Activated T-helper 1 cell treated with anti-CD3 and anti-CD28 coated beads, Interleukin-12 subunit alpha, Interleukin-12 subunit beta, Interleukin-2, Interleukin-4 antibody, amounts not matched to agents 30 ng/mL and 10 ng/mL and 1 ng/mL, durations not matched to agents 14 hours and 24 hours and 36 hours (primary cell): ENCODE measurements around the gene PACSIN1. TPM values are rescaled to one million over a fixed set of nuclear protein-coding genes. Genes with fewer than 3 reads are reported as not detected.

ENCODE experiments used
- DNase-seq: peaks from one replicate; pipeline ENCODE4 v3.0.0; 2021; ENCODE audit warnings: low spot score
- H3K27ac Mint-ChIP-seq: one replicate; pipeline ENCODE4 v1.8.0; 2021; ENCODE audit warnings: mild to moderate bottlenecking, mixed read lengths
- H3K27me3 Mint-ChIP-seq: one replicate; pipeline ENCODE4 v1.8.0; 2022; ENCODE audit warnings: mild to moderate bottlenecking, moderate library complexity, mixed read lengths; ENCODE audit not compliant: insufficient read depth
- H3K36me3 Mint-ChIP-seq: one replicate; pipeline ENCODE4 v1.8.0; 2021; ENCODE audit warnings: low read depth, mixed read lengths
- H3K4me1 Mint-ChIP-seq: one replicate; pipeline ENCODE4 v1.8.0; 2021; ENCODE audit warnings: low read depth, mixed read lengths
- H3K4me3 Mint-ChIP-seq: one replicate; pipeline ENCODE4 v1.8.0; 2021; ENCODE audit warnings: mild to moderate bottlenecking, moderate library complexity, mixed read lengths
- H3K9me3 Mint-ChIP-seq: one replicate; pipeline ENCODE4 v1.8.0; 2021; ENCODE audit warnings: mixed read lengths
- intact Hi-C: fragments of 100-400 bp; cut with micrococcal nuclease; formaldehyde crosslinking; loops from one replicate; pipeline ENCODE4 v1.15.1; 2024
- total RNA-seq: library from RNA; stranded (reverse); gene quantifications from 2 replicates; pipeline ENCODE4 v1.2.3, GENCODE V29; 2022

Gene PACSIN1
- total RNA-seq, 1 donor from 2014 or later, result not detected

GRCh38 chr6:34555328-34555727, 89.5 kb downstream of the PACSIN1 start:
- no peak for DNase-seq
- Mint-ChIP-seq H3K36me3 (no peaks in the 10 kb centered on the region), H3K27ac (no peak overlapping the region)

DNA sequence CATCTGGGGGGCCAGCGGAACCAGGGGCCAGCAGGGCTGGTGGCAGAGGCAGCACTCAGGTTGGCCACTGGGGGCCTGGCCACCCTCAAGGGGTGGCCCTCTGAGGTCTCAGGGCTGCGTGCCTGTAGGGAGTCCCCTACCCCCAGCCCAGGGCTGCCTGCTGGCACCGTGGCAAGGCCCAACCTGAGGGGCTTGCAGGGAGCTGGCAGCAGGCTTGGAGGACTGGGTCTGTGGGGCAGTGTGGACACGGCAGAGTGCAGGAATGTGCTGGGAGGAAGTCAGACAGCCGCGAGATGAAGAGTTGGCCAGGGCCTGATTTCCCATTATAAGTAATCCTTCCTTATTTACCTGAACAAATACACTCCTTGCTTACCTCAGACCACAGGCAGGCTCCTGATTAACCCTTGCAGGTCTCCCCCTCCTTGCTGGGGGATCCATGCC, 90.2 kb downstream of the PACSIN1 start, which contains the start of gene SPDEF:
Gene SPDEF, minus strand, starts transcription at position 299 of the 441 bp plus-strand sequence. CDS start 11,874 bp downstream, outside the sequence.
- DNase-seq, result no peak
- H3K4me1 Mint-ChIP-seq, result peaks cover 5% of the 10 kb centered on the region
- intact Hi-C loops, result no loop called here

More at GRCh38 chr6:34555328-34555727, 89.5 kb downstream of the PACSIN1 start:
- Mint-ChIP-seq H3K27me3 (no peaks in the 10 kb centered on the region), H3K9me3 (no peaks in the 10 kb centered on the region), H3K4me1 (peaks cover 5% of the 10 kb centered on the region), H3K4me3 (no peak overlapping the region)
- intact Hi-C loops, result no loop called here

GRCh38 chr6:34556493-34556892, 90.6 kb downstream of the PACSIN1 start:
- no peak for DNase-seq
- Mint-ChIP-seq H3K27me3 (no peaks in the 10 kb centered on the region), H3K27ac (no peak overlapping the region), H3K9me3 (no peaks in the 10 kb centered on the region), H3K36me3 (no peaks in the 10 kb centered on the region), H3K4me3 (no peak overlapping the region), H3K4me1 (peaks cover 5% of the 10 kb centered on the region)
- intact Hi-C loops, result no loop called here

More for the DNA sequence above, 90.2 kb downstream of the PACSIN1 start, which contains the start of gene SPDEF:
- no peaks in the 10 kb centered on the region for H3K36me3 Mint-ChIP-seq
- no peaks in the 10 kb centered on the region for H3K9me3 Mint-ChIP-seq
- no peak within 1 kb of the TSS for H3K27ac Mint-ChIP-seq
- no peak within 1 kb of the TSS for H3K4me3 Mint-ChIP-seq
- H3K27me3 Mint-ChIP-seq, result no peaks in the 10 kb centered on the region

GRCh38 chr6:34557228-34557627, 91.4 kb downstream of the PACSIN1 start:
- intact Hi-C loops, result no loop called here
- Mint-ChIP-seq H3K4me1 (peaks cover 5% of the 10 kb centered on the region), H3K36me3 (no peaks in the 10 kb centered on the region), H3K9me3 (no peaks in the 10 kb centered on the region), H3K4me3 (no peak overlapping the region), H3K27me3 (no peaks in the 10 kb centered on the region), H3K27ac (no peak overlapping the region)
- DNase-seq, result no peak

DNA sequence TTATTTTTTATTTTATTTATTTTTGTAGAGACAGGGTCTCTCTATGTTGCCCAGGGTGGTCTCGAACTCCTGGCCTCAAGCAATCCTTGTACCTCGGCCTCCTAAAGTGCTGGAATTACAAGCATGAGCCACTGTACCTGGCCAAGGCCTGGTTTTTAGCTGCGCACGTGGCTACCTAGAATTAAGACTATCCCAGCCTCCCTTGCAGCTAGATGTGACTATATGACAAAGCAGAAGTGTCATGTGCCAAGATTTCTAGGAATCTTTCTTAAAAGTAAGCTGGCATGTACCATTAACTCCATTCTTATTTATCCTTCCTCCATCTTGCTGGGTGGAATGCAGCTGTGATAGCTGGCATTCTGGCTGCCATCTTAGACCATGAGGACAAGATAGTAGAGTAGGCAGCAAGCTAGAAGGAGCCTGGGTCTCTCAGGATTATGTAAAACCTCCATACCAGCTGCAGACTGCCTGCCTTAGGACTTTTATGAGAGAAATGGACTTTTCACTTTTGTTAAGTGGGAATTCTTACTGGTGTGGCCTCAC, 92.4 kb downstream of the PACSIN1 start:
- no peaks in the 10 kb centered on the region for H3K9me3 Mint-ChIP-seq
- H3K27me3 Mint-ChIP-seq, result no peaks in the 10 kb centered on the region
- peaks cover 5% of the 10 kb centered on the region for H3K4me1 Mint-ChIP-seq
- DNase-seq, result no peak
- H3K4me3 Mint-ChIP-seq, result no peak overlapping the region
- no peak overlapping the region for H3K27ac Mint-ChIP-seq
- H3K36me3 Mint-ChIP-seq, result no peaks in the 10 kb centered on the region
- intact Hi-C loops, result no loop called here

- no peaks in the 10 kb centered on the region for H3K9me3 Mint-ChIP-seq
- no peaks in the 10 kb centered on the region for H3K4me1 Mint-ChIP-seq
- no peak overlapping the region for H3K4me3 Mint-ChIP-seq
- no peak overlapping the region for H3K27ac Mint-ChIP-seq
- intact Hi-C loops, result no loop called here
- no peak for DNase-seq
- no peaks in the 10 kb centered on the region for H3K36me3 Mint-ChIP-seq
- H3K27me3 Mint-ChIP-seq, result peaks cover 3% of the 10 kb centered on the region
Observed at GRCh38 chr6:34559651-34560365, 93.9 kb downstream of the PACSIN1 start.

GRCh38 chr6:34560366-34561226, 94.7 kb downstream of the PACSIN1 start:
- H3K36me3 Mint-ChIP-seq, result no peaks in the 10 kb centered on the region
- no peak overlapping the region for H3K4me3 Mint-ChIP-seq
- intact Hi-C loops, result no loop called here
- peaks cover 3% of the 10 kb centered on the region for H3K27me3 Mint-ChIP-seq
- H3K27ac Mint-ChIP-seq, result no peak overlapping the region
- DNase-seq, result no peak
- no peaks in the 10 kb centered on the region for H3K4me1 Mint-ChIP-seq
- no peaks in the 10 kb centered on the region for H3K9me3 Mint-ChIP-seq

DNA sequence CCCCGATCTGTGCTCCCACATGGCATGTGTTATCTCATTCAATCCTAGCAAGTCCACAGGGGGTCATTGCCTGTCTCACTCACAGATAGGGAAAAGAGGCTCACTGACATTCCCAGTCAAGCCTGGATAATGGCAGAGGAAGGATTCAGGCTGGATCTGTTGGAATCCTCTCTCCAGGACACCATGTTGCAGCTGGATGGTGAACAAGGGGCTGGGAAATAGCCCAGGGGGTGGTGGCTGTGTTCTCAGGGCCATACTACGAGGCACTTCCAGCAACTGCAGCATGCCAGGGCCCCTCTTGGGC, 95.3 kb downstream of the PACSIN1 start:
- H3K27ac Mint-ChIP-seq, result no peak overlapping the region
- DNase-seq, result no peak
- H3K9me3 Mint-ChIP-seq, result no peaks in the 10 kb centered on the region
- H3K36me3 Mint-ChIP-seq, result no peaks in the 10 kb centered on the region
- H3K4me1 Mint-ChIP-seq, result no peaks in the 10 kb centered on the region
- peaks cover 3% of the 10 kb centered on the region for H3K27me3 Mint-ChIP-seq
- H3K4me3 Mint-ChIP-seq, result no peak overlapping the region
- intact Hi-C loops, result no loop called here

- Mint-ChIP-seq H3K9me3 (no peaks in the 10 kb centered on the region), H3K4me3 (no peak overlapping the region), H3K4me1 (no peaks in the 10 kb centered on the region), H3K27me3 (peaks cover 3% of the 10 kb centered on the region), H3K27ac (no peak overlapping the region), H3K36me3 (no peaks in the 10 kb centered on the region)
- DNase-seq, result no peak
- intact Hi-C loops, result no loop called here
Observed at GRCh38 chr6:34562350-34562749, 96.5 kb downstream of the PACSIN1 start.

DNA sequence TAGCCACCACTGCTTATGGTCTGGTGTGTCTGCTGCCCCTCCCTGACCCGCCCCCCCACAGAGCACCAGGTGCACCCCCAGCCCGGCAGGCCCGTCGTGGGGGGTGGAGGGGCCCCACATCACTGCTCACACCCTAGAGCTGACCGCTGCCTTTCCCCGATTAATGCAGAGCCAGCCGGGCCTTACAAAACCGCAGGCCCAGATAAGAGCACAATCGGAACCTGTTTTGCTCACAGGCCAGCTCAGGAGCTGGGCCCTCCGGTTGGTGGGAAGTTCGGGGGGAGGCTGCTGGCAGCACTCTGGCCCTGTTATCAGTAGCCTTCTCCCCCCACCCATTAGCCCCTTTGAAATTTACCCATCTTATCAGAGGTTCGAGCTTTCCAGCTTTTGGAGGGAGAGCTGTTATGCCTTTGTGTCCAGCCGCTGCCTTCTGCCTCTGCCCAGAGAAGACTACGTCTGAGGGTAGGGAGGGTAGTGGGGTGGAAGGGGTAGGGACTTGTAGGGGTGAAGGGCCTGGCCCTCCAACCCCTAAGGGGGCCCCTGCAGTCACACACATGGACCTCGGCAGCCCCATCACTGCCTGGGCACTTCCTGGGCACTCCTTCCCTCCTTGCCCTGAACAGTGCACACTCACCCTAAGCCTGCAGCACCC, 97.1 kb downstream of the PACSIN1 start:
- Mint-ChIP-seq H3K36me3 (no peaks in the 10 kb centered on the region), H3K4me3 (no peak overlapping the region), H3K9me3 (no peaks in the 10 kb centered on the region), H3K4me1 (no peaks in the 10 kb centered on the region), H3K27ac (no peak overlapping the region), H3K27me3 (peaks cover 3% of the 10 kb centered on the region)
- DNase-seq, result no peak
- intact Hi-C loops, result no loop called here

DNA sequence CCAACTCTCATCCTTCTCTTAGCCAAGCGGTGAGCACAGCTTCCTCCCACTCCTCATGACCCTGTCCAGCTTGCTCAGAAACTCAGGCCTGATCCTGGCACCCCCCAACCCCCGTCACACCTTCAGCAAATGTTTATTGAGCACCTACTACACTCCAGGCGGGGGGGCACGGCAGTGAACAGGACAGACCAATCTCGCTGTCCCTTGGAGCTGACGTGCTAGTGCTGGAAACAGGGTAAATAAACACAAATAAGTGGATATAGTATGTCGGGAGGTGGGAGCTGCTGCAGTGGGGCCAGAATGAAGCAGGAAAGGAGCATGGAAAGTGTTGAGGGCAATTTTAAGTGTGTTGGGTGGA, 97.6 kb downstream of the PACSIN1 start:
- Mint-ChIP-seq H3K36me3 (no peaks in the 10 kb centered on the region), H3K9me3 (no peaks in the 10 kb centered on the region), H3K27me3 (peaks cover 3% of the 10 kb centered on the region), H3K4me3 (no peak overlapping the region), H3K27ac (no peak overlapping the region), H3K4me1 (no peaks in the 10 kb centered on the region)
- DNase-seq, result no peak
- intact Hi-C loops, result no loop called here

DNA sequence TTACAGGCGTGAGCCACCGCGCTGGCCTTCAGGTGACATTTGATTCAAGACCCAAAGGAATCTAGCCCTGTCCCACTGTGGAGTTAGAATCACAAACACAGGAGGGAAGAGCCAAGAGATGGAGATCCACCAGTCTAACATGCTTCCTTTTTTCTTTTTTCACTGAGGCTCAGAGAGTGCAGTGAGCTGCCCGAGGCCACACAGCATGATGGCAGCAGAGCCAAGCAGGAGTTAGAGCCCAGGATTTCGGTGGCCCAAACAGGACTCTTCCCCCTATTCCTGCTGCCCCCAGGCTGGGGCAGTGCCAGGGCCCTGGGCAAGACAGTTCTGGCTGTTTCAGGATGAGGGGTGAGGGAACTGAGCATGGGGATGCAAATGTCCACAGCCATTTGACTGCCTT, 98.3 kb downstream of the PACSIN1 start:
- Mint-ChIP-seq H3K36me3 (no peaks in the 10 kb centered on the region), H3K27ac (no peak overlapping the region)
- intact Hi-C loops, result no loop called here

GRCh38 chr6:34565722-34566137, 99.9 kb downstream of the PACSIN1 start:
- H3K36me3 Mint-ChIP-seq, result no peaks in the 10 kb centered on the region
- no peaks in the 10 kb centered on the region for H3K9me3 Mint-ChIP-seq
- no peaks in the 10 kb centered on the region for H3K4me1 Mint-ChIP-seq
- intact Hi-C loops, result no loop called here
- no peak overlapping the region for H3K27ac Mint-ChIP-seq
- no peak for DNase-seq
- peaks cover 5% of the 10 kb centered on the region for H3K27me3 Mint-ChIP-seq
- no peak overlapping the region for H3K4me3 Mint-ChIP-seq

More for the DNA sequence above, 98.3 kb downstream of the PACSIN1 start:
- no peaks in the 10 kb centered on the region for H3K9me3 Mint-ChIP-seq
- no peaks in the 10 kb centered on the region for H3K4me1 Mint-ChIP-seq
- H3K4me3 Mint-ChIP-seq, result no peak overlapping the region
- H3K27me3 Mint-ChIP-seq, result peaks cover 3% of the 10 kb centered on the region
- no peak for DNase-seq
